Right lobe of liver (tissue), 6 donors: Measurements from ENCODE around the gene ALB. TPM values are rescaled to one million over a fixed set of nuclear protein-coding genes. Genes with fewer than 3 reads are reported as not detected.

ENCODE experiments used
- ATAC-seq, 4 donors: fragments of 200-7000 bp; cut with Tn5 transposase; one replicate each; pipeline ENCODE4 v1.9.1; 2020; ENCODE audit warnings: mild to moderate bottlenecking in 4 of 4, moderate library complexity in 4 of 4
- DNase-seq, 3 donors: peaks; one replicate each; pipeline ENCODE4 v3.0.0-alpha.2; 2020
- H3K27ac ChIP-seq, 3 donors: fragments of 200-600 bp; one replicate each; pipeline ENCODE4 v1.8.0; 2022
- H3K27me3 ChIP-seq, 2 donors: fragments of 200-600 bp; one replicate each; pipeline ENCODE4 v1.8.0; 2022
- H3K36me3 ChIP-seq, 4 donors: fragments of 200-600 bp; sonication (generic) in 1 of 4; one replicate each; pipeline versions ENCODE4 v1.5.1 to v1.8.0; 2017 to 2022; ENCODE audit warnings: control low read depth in 1 of 4
- H3K4me1 ChIP-seq, 4 donors: fragments of 200-600 bp; sonication (generic) in 1 of 4; one replicate each; pipeline versions ENCODE4 v1.5.1 to v1.8.0; 2017 to 2022; ENCODE audit warnings: control low read depth in 1 of 4
- H3K4me3 ChIP-seq, 3 donors: fragments of 200-600 bp; one replicate each; pipeline ENCODE4 v1.8.0; 2022
- H3K9me3 ChIP-seq, 4 donors: fragments of 200-600 bp; sonication (generic) in 1 of 4; one replicate each; pipeline versions ENCODE4 v1.5.1 to v1.8.0; 2017 to 2022; ENCODE audit warnings: control low read depth in 1 of 4
- CTCF ChIP-seq, 4 donors: fragments of 200-600 bp in 3 of 4; fragments of 450-650 bp in 1 of 4; IDR thresholded peaks; one replicate each; pipeline versions ENCODE4 v1.5.1 to v1.8.0; 2016 to 2022; ENCODE audit warnings: antibody characterized with exemption in 4 of 4, mild to moderate bottlenecking in 2 of 4
- POLR2A ChIP-seq: fragments of 450-650 bp; IDR thresholded peaks from one replicate; pipeline ENCODE4 v1.6.1; 2017; ENCODE audit warnings: antibody characterized with exemption, mild to moderate bottlenecking
- WGBS: methylation state at CpG from one replicate; pipeline ENCODE4 v1.1.6; 2018; ENCODE audit warnings: low coverage, low lambda C conversion rate; ENCODE audit not compliant: insufficient coverage; ENCODE audit errors: missing lambda C conversion rate; 5-methylcytosine and 5-hydroxymethylcytosine counted together
- intact Hi-C, 2 donors: fragments of 100-400 bp; cut with DNase I; formaldehyde crosslinking; loops; one replicate each; pipeline versions ENCODE4 v1.11.2 to v1.14.1; 2022
- total RNA-seq, 6 experiments: library from RNA; depleted of rRNA in 2 of 6; stranded (reverse); fragments of >200 nt in 2 of 6; fragmentation: NEBNext Ultra II Directional in 3 of 6; extraction: Animal tissue kit (Norgen Biotek cat#: 25700) in 3 of 6; gene quantifications; one replicate each; pipeline versions ENCODE4 v1.1.0 to v1.2.4, GENCODE V29; 2016 to 2023
- donor health status: DM: no; HTN: yes; CAD: no.
- donor health status: DM: no; HTN: no; CAD: no.
- donor health status: DM: no; HTN: no; CAD: no.
- donor health status: DM: no; HTN: yes; CAD: no.
- donor health status: DM: no; HTN: yes; CAD: no.

Gene ALB
- total RNA-seq, 6 experiments from 2014 or later = 46,361 to 117,834 (median 75,397) TPM

DNA sequence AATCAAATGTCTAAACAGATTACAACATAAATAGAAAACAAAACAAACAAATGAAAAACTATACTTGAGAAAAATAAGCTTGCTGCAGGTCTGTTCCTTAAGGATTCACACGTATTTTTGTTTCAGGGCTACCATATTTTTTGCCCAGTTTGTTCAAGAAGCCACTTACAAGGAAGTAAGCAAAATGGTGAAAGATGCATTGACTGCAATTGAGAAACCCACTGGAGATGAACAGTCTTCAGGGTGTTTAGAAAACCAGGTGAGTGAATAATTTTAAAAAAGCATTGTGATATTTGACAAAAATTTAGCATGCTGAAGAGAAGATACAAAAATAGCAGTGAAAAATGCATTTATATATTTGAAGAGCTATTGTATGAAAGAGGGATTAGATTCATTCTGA, 34.0 kb downstream of the ALB start:
- no peaks in the 10 kb centered on the region for H3K9me3 ChIP-seq
- H3K36me3 ChIP-seq = no peaks in the 10 kb centered on the region
- no peaks in the 10 kb centered on the region for H3K27me3 ChIP-seq
- H3K4me1 ChIP-seq = peaks cover 0 to 12% (median 4%) of the 10 kb centered on the region in 4 donors
- no peak for DNase-seq
- H3K4me3 ChIP-seq = no peak overlapping the region
- H3K27ac ChIP-seq = no peak overlapping the region
- intact Hi-C loops = no loop called here
- no peak for ATAC-seq
- TF ChIP-seq CTCF (IDR thresholded peaks at IDR 0.05) (no peak), POLR2A (no peak)
- WGBS = 80% methylated on average over 1 of the region's 1 CpG

- no peak for ATAC-seq
- 72% methylated on average over 2 of the region's 2 CpGs for WGBS
Measured at GRCh38 chr4:73438582-73439215, 34.6 kb downstream of the ALB start.

GRCh38 chr4:73439445-73439844, 35.4 kb downstream of the ALB start:
- 68% methylated on average over 2 of the region's 2 CpGs for WGBS
- Histone ChIP-seq H3K27ac (no peak overlapping the region), H3K4me3 (no peak overlapping the region), H3K27me3 (no peaks in the 10 kb centered on the region), H3K9me3 (no peaks in the 10 kb centered on the region), H3K4me1 (peaks cover 0 to 5% (median 2%) of the 10 kb centered on the region in 4 donors), H3K36me3 (no peaks in the 10 kb centered on the region)
- TF ChIP-seq POLR2A = no peak
- TF ChIP-seq CTCF (IDR thresholded peaks at IDR 0.05) = no peak
- DNase-seq = no peak
- no peak for ATAC-seq
- intact Hi-C loops = no loop called here

More at GRCh38 chr4:73438582-73439215, 34.6 kb downstream of the ALB start:
- H3K4me1 ChIP-seq = peaks cover 0 to 6% (median under 1%) of the 10 kb centered on the region in 4 donors
- H3K27ac ChIP-seq = no peak overlapping the region
- DNase-seq = no peak
- H3K9me3 ChIP-seq = no peaks in the 10 kb centered on the region
- intact Hi-C loops = no loop called here
- H3K36me3 ChIP-seq = no peaks in the 10 kb centered on the region
- H3K27me3 ChIP-seq = no peaks in the 10 kb centered on the region
- TF ChIP-seq CTCF (IDR thresholded peaks at IDR 0.05) = no peak
- TF ChIP-seq POLR2A = no peak
- H3K4me3 ChIP-seq = no peak overlapping the region

DNA sequence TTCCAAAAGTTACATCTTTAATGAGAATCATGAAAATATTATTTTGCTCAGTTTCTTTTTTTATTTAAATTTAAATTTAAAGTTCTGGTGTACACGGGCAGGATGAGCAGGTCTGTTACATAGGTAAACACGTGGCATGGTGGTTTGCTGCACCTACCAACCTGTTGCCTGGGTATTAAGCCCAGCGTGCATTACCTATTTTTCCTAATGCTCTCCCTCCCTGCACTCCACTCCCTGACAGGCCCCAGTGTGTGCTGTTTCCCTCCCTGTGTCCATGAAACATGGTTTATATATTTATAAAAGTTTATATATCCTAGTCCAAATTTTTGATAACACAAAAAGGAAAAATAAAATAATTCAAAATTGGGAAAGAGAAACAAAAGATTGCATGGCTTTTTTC, 35.9 kb downstream of the ALB start:
- intact Hi-C loops = no loop called here
- ATAC-seq = no peak

More for the DNA sequence above, 35.9 kb downstream of the ALB start:
- no peak for DNase-seq
- H3K4me3 ChIP-seq = no peak overlapping the region
- TF ChIP-seq CTCF (IDR thresholded peaks at IDR 0.05) = no peak
- no peak for TF ChIP-seq POLR2A
- H3K27ac ChIP-seq = no peak overlapping the region
- H3K4me1 ChIP-seq = peaks cover 0 to 8% (median 3%) of the 10 kb centered on the region in 4 donors
- H3K36me3 ChIP-seq = no peaks in the 10 kb centered on the region
- H3K9me3 ChIP-seq = no peaks in the 10 kb centered on the region
- no peaks in the 10 kb centered on the region for H3K27me3 ChIP-seq
- whole genome bisulfite sequencing = 84% methylated on average over 3 of the region's 3 CpGs
